HG03139 (cell line): ENCODE measurements around the gene RCBTB1.

ENCODE experiments used
- ATAC-seq: cut with Tn5 transposase; IDR thresholded peaks from one replicate; pipeline ENCODE4 v1.9.1; 2021; ENCODE audit not compliant: unreplicated experiment

Gene RCBTB1

DNA sequence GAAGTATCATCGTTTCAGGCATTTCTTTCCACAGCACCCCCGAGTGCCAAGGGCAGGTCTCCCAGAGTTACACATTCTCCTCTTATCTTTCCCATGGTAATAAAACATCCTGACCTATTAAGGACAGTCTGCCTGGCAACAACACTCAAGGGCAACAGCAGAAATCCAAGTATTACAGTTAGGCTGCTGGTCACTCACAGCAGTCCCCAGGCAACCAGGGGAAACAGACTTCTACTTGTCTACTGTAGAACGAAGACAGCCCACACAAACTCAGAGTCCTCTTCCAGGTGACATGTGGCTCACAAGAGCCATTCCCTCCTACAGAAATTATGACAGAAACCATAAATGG lies 24.3 kb downstream of the RCBTB1 start:
- ATAC-seq, result no peak

DNA sequence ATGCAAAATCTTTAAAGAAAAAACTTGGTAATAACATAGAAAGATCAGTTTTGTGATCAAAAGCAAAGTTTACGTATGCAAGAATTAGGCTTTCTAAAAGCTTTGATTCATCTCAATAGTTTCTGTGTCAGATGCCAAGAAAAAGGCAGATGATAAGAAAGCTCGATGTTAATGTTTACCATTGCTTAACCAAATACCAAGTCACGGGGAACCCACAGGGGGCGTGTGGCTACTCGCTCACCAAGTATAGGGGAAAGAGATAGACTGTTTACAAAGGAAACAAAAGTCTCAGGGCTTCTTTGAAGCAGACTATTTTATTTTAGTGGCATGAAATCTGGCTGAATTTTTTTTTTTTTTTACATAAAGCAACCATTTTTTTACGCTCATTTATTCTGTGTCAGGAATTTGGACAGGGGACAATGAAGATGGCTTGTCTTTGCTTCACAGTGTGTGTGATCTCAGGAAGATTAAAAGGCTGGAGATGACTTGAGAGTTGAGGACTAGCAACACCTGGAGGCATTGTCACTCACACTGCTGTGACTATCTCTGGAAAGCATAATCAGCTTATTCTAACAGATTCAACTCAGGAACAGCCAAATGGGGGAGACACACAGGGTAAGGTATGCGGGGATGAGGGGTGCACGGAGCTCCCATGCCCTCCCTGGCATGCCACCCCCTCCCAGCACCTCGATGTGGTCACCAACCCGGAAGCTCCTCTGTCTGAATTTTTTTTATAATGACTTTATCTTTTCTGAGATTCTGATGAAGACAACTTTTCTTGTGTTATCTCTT lies 24.9 kb downstream of the RCBTB1 start:
- ATAC-seq, result peak; percentile 56

DNA sequence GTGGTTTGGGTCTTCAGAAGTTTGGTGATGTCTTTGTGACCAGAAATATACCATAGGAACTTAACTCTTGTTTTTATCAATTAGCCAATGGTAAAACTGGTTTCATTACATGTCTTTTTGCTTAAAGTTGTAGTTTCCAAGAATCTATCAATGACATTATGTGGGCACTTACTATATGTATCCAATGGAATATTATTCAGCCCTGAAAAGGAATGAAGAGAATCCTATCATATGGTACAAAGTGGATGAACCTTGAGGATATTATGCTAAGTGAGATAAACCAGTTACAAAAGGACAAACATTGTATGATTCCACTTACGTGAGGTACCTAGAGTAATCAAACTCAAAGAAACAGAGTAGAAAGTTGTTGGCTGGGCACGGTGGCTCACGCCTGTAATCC lies 26.4 kb downstream of the RCBTB1 start:
- ATAC-seq, result no peak

DNA sequence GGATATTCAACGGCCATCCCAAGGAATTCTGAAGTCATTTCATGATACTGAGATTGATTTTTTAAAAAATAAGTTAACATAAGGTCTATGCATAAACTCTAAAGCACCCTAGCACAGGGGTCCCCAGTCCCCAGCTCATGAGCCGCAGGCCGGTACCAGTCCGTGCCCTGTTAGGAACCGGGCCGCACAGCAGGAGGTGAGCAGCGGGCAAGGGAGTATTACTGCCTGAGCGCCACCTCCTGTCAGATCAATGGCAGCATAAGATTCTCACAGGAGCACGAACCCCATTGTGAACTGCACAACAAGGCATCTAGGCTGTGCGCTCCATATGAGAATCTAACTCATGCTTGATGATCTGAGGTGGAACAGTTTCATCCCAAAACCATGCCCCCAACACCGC lies 31.0 kb downstream of the RCBTB1 start:
- ATAC-seq, result no peak

DNA sequence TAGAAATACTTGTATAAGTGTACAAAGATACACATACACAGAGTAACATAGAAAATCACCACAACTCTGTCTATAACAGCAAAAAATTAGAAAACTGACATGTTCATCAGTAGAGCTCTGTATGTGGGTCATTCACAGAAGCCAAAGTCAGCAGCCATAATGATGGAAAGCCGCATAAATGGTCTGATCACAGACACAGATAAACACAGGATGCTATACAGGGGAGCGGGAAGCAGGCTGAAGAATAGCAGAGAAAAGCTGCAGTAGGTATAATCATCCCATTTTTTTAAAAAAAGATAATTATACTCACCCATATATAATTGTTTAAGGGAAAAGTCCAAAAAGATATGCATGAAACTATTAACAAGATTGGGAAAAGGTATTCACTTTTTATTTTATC lies 31.5 kb downstream of the RCBTB1 start:
- ATAC-seq, result no peak

DNA sequence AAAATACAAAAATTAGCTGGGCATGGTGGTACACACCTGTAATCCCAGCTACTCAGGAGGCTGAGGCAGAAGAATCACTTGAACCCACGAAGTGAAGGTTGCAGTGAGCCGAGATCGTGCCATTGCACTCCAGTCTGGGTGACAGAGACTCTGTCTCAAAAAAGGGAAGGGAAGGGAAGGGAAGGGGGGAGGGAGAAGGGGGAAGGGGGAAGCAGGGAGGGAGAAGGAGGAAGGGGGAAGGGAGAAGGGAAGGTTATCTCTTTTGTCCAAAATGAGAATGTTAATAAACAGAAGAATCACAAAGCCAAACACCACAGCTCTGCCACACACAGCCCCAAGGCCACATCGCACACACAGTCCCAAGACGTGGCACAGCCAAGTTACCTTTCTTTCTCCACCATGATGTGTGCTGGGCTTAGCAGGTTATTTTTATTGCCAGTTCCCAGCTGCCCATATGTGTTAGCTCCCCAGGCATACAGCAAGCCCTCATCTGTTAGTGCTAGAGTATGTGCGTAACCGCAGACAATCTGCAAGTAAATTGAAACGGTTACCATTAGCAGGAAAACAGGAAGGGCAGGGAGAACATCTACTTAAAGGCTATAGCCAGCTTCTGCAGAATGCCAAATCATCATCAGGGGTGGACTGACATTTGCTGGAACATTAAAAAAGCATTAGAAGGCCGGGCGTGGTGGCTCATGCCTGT lies 34.3 kb downstream of the RCBTB1 start:
- ATAC-seq, result no peak

DNA sequence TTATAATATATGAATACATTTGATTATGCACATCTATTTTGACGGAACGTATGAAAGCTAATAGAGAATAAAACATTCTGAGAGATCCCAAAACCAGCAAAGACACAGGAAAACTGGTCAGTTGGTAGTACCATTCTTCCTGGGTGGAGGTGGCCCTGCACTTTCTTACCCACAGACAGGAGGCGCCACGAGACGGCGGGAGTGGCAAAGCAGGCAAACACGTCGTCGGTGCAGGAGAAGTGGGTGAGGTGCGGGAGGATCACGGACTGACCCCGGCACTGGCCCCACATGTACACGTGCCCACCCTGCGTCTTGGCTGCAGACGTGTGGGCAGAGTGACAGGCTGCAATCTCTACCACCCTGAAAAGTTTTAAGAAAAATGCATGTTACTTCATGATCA lies 36.1 kb downstream of the RCBTB1 start:
- no peak for ATAC-seq

DNA sequence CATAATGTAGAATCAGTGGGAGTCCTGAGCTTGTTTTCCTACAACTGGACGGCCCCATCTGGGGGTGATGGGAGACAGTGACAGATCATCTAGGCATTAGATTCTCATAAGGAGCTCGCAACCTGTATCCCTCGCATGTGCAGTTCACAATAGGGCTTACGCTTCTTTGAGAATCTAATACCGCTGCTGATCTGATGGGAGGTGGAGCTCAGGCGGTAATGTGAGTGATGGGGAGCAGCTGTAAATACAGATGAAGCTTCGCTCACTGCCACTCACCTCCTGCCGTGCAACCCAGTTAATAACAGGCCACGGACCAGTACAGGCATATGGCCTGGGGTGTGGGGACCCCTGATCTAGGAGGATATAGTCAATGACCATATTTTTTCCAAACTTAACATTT lies 38.8 kb downstream of the RCBTB1 start:
- no peak for ATAC-seq

DNA sequence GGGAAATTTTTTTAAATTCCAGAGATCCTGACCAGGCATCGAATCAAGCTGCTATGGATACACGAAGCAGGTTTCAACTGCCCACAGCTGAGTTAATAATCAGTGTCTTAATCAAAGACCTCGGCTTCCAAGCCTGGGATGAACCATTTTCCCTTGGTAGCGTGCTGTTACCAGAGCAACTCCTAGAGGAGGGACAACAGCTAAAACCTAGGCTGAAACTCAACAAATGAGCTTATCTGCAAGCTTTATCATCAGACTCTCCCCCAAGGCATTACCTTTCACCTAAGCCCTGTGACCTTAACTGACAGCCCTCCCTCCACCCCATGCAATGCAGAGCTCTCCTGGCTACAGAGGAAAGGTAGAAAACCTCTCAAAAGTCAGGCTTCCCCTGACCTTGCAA lies 39.7 kb downstream of the RCBTB1 start:
- no peak for ATAC-seq

DNA sequence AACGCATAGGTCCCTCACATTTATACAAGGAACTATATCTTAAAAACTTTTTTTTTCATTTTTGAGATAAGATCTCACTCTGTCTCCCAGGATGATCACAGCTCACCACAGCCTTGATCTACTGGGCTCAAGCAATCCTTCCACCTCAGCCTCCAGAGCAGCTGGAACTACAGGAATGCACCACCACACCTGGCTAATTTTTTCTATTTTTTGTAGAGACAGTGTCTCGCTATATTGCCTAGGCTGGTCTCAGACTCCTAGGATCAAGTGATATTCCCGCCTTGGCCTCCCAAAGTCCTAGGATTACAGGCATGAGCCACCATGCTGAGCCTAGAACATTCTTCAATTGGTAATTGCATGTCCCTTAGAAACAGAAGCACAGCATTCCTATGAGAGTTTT lies 41.7 kb downstream of the RCBTB1 start:
- ATAC-seq, result no peak

DNA sequence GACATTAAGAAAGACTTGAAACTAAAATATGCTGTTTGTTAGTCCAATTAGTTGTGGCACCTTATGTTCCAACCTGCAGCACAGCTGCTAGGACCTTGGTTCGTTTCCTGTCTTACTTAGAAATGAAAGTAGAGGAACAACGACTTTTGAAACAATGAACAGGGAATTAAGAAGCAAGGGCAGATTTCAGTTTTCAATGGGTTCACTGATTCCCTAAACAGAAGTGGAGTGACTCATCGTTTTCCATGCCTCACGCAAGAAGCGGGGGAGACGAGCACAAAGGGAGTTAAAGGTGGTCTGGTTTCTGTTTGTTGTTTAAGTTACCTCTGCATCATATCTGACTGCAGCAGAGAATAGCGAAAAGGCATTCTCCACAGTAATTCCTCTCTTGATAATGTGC lies 44.8 kb downstream of the RCBTB1 start:
- no peak for ATAC-seq

DNA sequence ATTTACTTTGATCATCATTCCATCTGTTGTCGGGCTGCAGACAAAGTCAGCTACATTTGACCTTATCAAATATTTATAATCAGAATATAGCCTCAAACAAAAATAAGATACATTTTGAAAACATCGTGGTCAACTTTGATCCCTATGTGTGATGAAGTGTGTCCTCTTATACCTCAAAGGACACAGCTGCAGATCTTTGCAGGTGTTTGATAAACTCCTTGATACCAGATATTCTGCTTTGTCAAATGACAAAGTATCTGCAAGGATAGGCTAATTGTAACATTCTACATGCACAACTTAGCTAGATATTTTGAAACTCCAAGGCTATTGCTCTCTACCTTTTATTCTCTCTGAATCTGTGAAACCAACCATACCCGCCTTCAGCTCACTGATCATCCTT lies 45.6 kb downstream of the RCBTB1 start:
- ATAC-seq, result no peak

DNA sequence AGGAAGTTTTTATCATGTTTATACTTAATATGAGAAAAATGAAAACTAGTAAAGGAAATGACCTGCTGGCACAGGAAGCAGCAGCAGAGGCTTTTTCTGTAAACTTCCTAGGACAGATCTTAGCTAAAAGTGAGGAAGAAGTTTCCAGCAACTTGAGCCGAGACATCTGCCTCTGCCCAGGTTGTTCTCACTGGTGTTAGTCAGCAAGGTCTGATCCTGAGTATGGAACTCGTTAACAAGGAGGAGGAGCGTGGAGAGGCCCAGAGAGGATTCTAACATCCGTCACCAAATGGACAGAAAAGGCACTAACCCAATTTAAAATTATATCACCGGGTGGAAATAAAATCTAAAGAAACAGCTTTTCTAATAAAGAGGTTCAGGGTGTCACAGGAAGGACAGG lies 46.0 kb downstream of the RCBTB1 start:
- ATAC-seq, result no peak

DNA sequence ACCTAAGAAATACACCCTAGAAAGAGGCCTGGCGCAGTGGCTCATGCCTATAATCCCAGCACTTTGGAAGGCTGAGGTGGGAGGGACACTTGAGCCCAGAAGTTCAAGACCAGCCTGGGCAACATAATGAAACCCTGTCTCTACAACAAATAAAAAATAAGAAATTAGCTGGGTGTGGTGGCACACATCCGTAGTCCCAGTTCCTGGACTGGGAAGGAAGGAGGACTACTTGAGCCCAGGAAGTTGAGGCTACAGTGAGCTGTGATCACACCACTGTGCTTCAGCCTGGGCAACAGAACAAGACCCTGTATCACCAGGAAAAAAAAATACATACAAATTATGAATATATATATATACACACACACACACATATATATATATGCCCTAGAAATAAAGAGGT lies 47.0 kb downstream of the RCBTB1 start:
- ATAC-seq, result no peak

DNA sequence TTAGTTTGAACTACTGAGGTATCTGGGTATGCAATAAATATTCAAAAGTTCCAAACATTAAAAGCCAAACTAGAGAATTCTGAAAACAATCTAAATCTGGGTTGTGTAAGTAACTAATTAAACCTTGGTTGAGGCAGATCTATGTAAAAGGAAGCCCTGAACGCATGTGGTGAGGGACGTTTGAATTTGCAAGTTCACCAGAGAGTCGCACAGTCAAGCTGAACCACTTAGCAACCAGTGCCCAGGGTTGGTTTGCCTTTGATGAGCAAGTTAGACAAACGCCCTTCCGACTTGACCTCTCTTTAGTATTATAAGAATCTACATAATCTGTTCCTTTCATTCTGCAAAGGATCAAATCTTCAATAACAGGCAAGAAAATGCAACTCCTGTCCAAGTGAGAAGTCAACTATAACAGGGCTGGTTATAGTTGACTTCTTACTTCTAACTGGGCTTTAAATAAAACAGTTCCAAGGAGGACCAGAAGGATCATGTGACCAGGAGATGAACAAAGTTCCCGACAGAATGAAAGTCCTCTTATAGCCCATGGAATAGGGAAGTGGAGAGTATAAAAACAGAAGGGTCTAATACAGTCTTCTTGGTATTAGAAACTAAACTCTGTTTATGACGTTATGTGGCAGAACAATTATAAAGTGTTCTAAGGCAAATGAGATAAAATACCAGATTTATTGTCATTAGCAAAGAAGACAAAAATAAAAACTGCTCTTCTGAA lies 49.0 kb downstream of the RCBTB1 start:
- no peak for ATAC-seq

DNA sequence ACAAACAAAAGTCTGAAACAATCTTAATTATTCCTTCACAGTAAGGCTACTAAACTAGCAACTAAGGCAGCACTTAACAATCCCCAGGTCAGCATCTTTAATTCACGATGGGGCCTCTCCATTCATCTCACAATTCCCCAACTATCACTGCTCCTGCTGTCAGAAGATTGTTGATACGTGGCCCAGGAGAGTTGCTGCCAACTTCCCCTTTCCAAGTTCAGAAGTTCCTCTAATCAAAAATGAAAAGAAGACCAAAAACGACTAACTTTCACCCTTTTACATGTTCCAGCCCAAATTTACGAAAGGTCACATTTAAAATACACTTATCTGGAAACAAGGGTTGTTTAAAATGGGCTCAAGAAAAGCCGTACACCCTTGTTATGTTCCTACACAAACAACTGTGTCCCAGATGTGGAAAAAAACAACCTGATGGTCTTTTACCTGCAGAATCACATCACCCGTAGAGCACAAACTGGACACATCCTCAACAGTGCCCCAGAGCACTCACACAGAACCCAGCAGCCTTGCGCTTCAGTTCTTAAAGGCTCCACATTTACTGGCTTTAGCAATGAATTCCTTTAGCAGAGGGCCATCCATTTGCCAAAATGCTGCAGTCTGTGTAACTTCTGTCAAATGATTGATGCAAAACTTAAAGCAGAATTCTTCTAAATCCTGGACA lies 51.6 kb downstream of the RCBTB1 start:
- ATAC-seq, result no peak

DNA sequence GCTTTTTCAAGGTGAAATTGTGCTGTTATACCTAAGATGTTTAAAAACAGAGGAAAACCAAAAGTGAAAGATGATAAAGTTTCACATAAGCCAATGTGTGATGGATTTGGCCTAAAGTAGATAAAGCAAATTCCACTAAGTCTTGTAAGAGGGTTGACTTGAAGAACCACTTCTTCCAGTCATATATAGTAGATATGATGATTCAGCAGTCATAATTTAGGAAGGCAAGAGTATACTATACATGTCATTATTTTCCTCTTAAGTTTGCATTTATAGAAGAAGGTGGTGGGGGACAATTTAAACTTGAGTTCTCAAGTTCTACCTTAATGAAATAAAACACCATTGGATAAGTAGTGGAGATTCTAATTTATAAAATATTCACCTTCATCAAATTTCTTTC lies 52.3 kb downstream of the RCBTB1 start:
- no peak for ATAC-seq

DNA sequence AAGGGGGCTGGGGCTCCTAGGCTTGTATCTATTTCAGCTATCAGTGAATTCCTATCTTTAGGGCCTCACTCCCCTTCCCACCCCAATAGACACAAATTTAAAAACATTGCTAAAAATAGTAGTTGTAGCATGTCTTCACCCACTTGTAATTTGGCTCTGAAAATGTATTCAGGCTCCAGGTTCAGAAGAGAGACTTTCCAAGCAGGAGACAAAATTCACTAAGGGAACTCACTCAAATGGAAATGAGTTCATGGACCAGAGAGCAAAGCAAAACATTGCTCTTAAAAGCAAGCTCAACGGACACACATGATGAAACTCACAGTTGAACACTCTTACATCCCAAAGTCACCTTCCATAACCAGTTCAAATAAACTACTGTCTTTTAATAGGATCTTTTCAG lies 52.8 kb downstream of the RCBTB1 start:
- ATAC-seq, result no peak

DNA sequence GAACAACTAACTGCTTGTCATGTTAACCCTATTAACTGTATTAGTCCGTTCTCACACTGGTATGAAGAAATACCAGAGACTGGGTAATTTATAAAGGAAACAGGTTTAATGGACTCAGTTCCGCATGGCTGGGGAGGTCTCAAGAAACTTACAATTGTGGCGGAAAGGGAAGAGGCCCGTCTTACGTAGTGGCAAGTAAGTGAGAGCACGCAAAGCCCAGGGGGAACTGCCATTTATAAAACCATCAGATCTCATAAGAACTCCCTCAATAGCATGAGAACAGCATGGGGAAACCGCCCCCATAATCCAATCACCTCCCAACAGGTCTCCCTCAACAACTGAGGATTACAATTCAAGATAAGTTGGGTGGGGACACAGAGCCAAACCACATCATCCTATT lies 54.9 kb downstream of the RCBTB1 start:
- ATAC-seq, result peak; percentile 62

DNA sequence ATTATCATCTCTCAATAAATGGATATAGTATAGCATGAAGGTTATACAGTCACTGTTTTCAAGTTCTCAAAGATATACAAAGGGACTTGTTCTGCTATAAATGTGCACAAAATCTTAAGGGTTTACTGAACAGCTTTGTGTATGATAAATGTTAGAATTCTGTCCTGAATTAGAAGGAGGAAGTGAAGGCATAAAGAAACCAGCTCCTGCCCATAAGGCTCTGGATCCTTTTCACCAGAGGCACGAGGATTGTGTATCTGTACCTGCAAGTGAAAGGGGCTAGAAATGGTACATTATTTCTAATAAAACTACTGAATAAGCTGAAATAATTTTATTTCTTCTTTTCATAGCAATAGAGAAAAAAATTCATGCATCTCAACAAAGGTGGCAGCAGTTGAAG lies 57.2 kb downstream of the RCBTB1 start:
- ATAC-seq, result no peak

DNA sequence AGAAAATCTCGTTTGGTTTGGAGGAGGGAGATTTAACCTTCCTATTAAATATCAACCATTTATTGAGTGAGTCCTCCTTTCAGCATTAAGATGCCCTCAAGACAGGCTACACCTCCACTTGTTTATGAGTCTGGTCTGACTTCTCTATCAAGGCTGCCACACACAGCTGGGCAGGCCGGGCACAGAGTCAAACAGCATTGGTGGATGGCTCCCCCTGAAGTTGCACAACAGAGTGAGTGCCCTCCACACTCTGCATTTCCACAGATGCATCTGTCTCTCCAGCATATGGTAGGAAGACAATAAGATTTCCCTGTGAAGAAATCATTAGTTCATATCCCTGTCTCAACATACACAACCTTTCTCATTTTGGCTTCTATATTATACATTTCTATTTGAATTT lies 58.2 kb downstream of the RCBTB1 start:
- no peak for ATAC-seq
